HG03354 (cell line): ENCODE results near the gene SELPLG.
A peak's percentile ranks its signal among the peaks of the same experiment; 100 is the strongest.
"Not testable (repeated sequence)": the region's sequence is repeated elsewhere in the genome, so short reads cannot be mapped to it uniquely, and the experiment has no call there.

Experiments used
- ATAC-seq: cut with Tn5 transposase; IDR thresholded peaks from one replicate; pipeline ENCODE4 v1.9.1; 2021; ENCODE audit warnings: mild to moderate bottlenecking; ENCODE audit not compliant: unreplicated experiment, poor library complexity, severe bottlenecking

Gene SELPLG

DNA sequence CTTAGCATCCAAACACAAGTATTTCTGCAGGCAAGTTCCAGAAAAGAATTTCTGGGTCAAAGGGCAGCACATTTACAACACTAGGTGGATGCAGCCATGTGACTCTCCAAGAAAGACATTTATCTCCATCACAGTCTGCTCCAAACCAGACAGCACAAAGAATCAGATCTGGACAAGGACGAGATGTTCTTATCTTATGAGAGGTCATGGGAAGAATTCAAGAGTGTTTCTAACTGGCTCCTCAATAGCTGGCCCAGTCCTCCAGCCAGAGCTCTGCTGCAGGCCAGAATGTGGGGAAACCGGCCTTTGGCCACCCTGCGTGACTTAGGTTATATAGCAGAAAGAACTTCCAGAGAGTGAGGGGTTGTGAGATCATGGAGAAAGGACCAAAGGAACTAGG is 53.2 kb downstream of the SELPLG start:
- ATAC-seq = no peak

DNA sequence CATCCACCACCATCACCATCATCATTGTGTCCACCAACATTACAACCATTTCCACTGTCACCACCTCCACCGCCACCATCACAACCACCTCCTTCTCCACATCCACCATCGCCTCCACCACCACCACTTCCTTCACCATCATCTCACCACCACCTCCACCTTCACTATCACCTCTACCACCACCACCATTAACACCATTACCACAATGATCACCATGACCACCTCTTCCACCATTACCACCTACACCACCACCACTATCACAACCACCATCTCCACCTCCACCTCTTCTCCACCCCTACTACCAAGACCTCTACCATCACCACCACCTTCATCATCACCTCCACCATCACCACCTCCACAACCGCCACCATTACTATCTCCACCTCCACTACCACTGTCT is 54.9 kb downstream of the SELPLG start:
- ATAC-seq = no peak

DNA sequence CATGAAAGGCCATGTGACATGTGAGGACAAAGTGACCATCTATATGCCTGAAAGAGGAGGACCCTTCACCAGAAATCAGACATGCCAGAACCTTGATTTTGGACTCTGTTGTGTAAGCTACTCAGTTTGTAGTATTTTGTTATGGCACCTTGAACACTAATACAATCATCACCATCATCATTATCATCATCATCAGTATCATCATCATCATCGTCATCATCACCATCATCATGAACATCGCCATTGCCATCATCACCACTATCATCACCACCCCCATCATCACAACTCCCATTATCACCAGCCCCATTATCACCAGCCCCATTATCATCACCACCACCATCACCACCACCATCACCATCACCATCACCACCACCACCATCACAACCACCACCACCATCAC is 55.4 kb downstream of the SELPLG start:
- no peak for ATAC-seq

DNA sequence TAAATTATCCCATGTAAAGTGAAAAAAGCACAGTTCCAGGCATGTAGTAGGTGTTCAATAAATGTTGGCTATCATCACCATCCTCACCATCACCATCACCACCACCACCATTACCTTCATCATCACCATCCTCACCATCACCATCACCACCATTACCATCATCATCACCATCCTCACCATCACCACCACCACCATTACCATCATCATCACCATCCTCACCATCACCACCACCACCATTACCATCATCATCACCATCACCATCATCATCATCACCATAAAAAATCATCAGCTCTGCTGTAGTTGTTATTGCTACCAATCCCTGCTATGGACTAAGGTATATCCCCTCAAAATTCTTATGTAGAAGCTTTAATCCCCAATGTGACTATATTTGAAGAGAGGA is 56.2 kb downstream of the SELPLG start:
- no peak for ATAC-seq

DNA sequence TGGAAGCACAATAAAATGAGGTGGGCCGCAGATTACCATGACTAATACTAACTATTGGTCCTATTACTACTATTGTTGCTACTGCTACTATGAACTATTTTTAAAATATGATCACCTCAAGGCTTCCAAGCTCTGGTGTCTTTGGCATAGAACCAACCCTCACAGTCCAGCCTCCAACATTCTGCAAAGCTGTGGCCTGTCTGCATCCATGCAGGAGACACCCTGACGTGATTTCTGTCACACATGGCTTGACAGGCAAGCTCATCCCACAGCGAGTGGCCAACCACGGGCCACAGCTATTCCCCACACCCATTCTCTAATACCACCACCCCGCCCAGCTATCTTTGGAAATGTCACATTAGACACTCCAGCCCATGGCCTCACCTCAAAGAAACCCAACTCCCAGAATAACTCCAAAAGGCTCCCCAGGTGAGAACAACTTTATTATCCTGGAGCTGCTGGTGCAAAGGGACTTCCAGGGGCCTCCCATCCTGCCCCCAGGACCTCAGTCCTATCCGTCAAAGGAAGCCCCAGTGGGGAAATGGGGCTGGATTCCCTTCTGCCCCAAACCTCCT is 56.9 kb downstream of the SELPLG start:
- no peak for ATAC-seq

DNA sequence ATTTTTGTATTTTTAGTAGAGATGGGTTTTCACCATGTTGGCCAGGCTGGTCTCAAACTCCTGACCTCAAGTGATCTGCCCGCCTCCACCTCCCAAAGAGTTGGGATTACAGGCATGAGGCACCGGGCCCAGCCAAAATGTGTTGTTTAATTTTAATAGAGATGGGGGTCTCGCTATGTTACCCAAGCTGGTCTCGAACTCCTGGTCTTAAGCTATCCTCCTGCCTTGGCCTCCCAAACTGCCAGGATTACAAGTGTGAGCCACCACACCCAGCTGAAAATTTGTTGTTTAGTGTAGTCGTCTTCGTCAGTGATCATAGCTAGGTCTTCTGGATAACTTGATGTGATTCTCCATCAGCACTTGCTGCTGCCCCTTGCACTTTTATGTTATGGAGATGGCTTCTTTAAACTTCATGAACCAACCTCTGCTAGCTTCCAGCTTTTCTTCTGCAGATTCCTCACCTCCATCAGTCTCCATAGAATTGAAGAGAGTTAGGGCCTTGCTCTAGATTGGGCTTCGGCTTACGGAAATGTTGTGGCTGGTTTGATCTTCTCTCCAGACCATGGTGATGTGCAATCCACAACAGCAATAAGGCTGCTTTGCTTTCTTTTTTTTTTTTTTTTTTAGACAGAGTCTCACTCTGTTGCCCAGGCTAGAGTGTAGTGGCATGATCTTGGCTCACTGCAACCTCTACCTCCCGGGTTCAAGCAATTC is 58.3 kb downstream of the SELPLG start:
- no peak for ATAC-seq

DNA sequence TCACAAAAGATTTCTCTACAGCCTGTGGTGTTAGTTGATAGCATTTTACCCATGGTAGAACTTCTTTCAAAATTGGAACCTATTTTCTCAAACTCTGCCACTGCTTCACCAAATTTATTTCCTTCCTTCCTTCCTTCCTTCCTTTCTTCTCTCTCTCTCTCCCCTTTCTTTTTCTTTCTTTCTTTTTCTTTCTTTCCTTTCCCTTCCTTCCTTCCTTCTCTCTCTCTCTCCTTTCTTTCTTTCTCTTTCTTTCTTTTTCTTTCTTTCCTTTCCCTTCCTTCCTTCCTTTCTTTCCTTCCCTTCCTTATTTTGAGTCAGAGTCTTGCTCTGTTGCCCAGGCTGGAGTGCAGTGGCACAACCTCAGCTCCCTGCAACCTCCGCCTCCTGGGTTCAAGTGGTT is 59.4 kb downstream of the SELPLG start:
- ATAC-seq = not testable (repeated sequence)

DNA sequence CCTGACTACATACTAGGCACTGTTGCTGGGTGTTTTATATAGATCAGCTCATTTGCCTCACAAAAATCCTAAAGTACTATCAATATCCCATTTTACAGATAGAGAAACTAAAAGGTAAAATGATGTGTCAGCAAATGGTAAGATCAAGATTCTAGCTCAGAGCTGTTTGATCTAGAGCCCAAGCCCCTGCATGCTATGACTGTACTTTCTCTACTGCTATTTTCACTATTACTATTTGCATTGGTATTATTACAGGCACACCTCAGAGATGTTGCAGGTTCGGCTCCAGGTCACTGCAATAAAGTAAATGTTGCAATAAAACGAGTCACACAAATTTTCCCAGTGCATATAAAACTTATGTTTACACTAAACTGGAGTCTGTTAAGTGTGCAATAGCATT is 60.4 kb downstream of the SELPLG start:
- peak; percentile 30 for ATAC-seq

DNA sequence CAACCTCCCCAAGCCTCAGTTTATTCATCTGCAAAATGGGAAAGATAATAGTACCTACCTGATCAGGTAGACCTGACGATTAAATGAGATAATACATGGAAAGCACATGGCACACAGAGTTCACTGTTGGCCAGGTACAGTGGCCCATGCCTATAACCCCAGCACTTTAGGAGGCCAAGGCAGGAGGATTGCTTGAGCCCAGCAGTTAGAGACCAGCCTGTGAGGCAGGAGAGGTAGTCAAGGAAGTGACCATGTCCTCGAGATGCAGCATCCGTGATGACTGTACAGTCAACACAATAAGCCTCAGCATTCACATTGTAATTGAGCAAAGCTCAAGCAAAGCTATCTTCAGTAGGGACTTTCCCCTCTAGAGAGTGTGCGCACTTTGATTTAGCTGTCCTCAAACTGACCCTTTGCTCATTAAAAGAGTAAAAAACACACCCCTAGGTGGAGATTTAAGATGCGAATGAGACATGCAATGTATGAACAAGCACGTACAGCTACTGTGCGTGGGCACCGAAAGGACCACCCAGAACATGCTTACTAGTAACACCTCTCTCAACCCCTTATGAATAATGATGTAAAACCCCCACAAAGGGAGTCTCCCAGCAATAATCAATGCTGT is 61.4 kb downstream of the SELPLG start:
- ATAC-seq = no peak
